Embryonic facial prominence (tissue), 1 donor: ENCODE data around the gene LTBR.

Source experiments
- DNase-seq: peaks from one replicate; pipeline ENCODE4 v3.0.0-alpha.2; 2016; ENCODE audit errors: extremely low spot score

The LTBR gene

GRCh38 chr12:6367969-6368892 lies 15.7 kb upstream of the LTBR start:
- DNase-seq: no peak

- DNase-seq: no peak
Measured at GRCh38 chr12:6368906-6369525, 14.9 kb upstream of the LTBR start.

GRCh38 chr12:6369916-6370575 lies 13.9 kb upstream of the LTBR start:
- no peak for DNase-seq

- DNase-seq: no peak
Measured at GRCh38 chr12:6370576-6370935, 13.4 kb upstream of the LTBR start.

GRCh38 chr12:6370994-6371754 lies 12.8 kb upstream of the LTBR start:
- no peak for DNase-seq

- no peak for DNase-seq
Measured at GRCh38 chr12:6372403-6373003, 11.5 kb upstream of the LTBR start.

- DNase-seq: no peak
Measured at GRCh38 chr12:6373022-6373787, 10.8 kb upstream of the LTBR start.

GRCh38 chr12:6374028-6374785 lies 9.8 kb upstream of the LTBR start:
- no peak for DNase-seq

GRCh38 chr12:6374786-6375160 lies 9.2 kb upstream of the LTBR start:
- no peak for DNase-seq

- no peak for DNase-seq
Measured at GRCh38 chr12:6375269-6376078, 8.5 kb upstream of the LTBR start, which contains the start of gene SCNN1A. Gene SCNN1A (minus strand): TSS chr12:6375563. CDS start chr12:6374783, 780 bp downstream.

- no peak for DNase-seq
Measured at GRCh38 chr12:6376079-6376869, 7.7 kb upstream of the LTBR start.

GRCh38 chr12:6376870-6377666 lies 6.9 kb upstream of the LTBR start:
- DNase-seq: no peak

GRCh38 chr12:6377667-6377994 lies 6.3 kb upstream of the LTBR start:
- DNase-seq: no peak

- DNase-seq: no peak
Measured at GRCh38 chr12:6378709-6379472, 5.1 kb upstream of the LTBR start.

- no peak for DNase-seq
Measured at GRCh38 chr12:6380141-6381121, 3.5 kb upstream of the LTBR start.

- DNase-seq: no peak
Measured at GRCh38 chr12:6382371-6382770, 1.6 kb upstream of the LTBR start.
